H1 (cell line): Measurements from ENCODE around the gene STX12. TPM values are rescaled to one million over a fixed set of nuclear protein-coding genes. Genes with fewer than 3 reads are reported as not detected.
"Not testable (repeated sequence)": the region's sequence is repeated elsewhere in the genome, so short reads cannot be mapped to it uniquely, and the experiment has no call there.

Experiments
- CTCF ChIA-PET: fragments of 300-600 bp; sonication (Branson Sonifier 250); formaldehyde crosslinking; loops from one replicate; lab custom pipeline; 2021; ENCODE audit not compliant: partially characterized antibody; lab: Charles Lee
- POLR2A ChIA-PET: fragments of 300-600 bp; sonication (Branson Sonifier 250); formaldehyde crosslinking; loops from one replicate; lab custom pipeline; 2021; ENCODE audit warnings: inconsistent platforms; ENCODE audit not compliant: partially characterized antibody; lab: Charles Lee
- DNase-seq, 2 experiments: peaks; one replicate each; pipeline versions ENCODE4 v3.0.0 to v3.0.0-alpha.2; 2010 to 2022; ENCODE audit warnings: low spot score in 2 of 2, low read depth in 1 of 2, mixed read lengths in 1 of 2
- FAIRE-seq: peaks from 2 replicates; lab custom pipeline; 2011; peaks lifted over from hg19 to GRCh38; lab: Jason Lieb, UNC
- H2AFZ ChIP-seq: 2 replicates; pipeline ENCODE4 v1.8.1; 2012; ENCODE audit warnings: low read length, inconsistent platforms
- H2AK5ac ChIP-seq: 2 replicates; pipeline ENCODE4 v1.6.1; 2013; ENCODE audit warnings: low read depth, low read length
- H2BK120ac ChIP-seq: replicated peaks from 2 replicates; pipeline ENCODE3; 2013; ENCODE audit warnings: low read depth, low read length, inconsistent platforms
- H2BK12ac ChIP-seq: 2 replicates; pipeline ENCODE4 v1.6.1; 2013; ENCODE audit warnings: low read depth, low read length
- H2BK15ac ChIP-seq: 2 replicates; pipeline ENCODE4 v1.6.1; 2013; ENCODE audit warnings: low read length
- H2BK20ac ChIP-seq: 2 replicates; pipeline ENCODE4 v1.6.1; 2013; ENCODE audit warnings: low read length
- H2BK5ac ChIP-seq: 2 replicates; pipeline ENCODE4 v1.6.1; 2013; ENCODE audit warnings: low read depth, low read length
- H3K14ac ChIP-seq: 2 replicates; pipeline ENCODE4 v1.6.1; 2013; ENCODE audit warnings: inconsistent platforms; ENCODE audit not compliant: insufficient read length
- H3K18ac ChIP-seq: 2 replicates; pipeline ENCODE4 v1.6.1; 2013; ENCODE audit warnings: low read length; ENCODE audit errors: extremely low read depth
- H3K23ac ChIP-seq: 2 replicates; pipeline ENCODE4 v1.6.1; 2013; ENCODE audit warnings: inconsistent platforms; ENCODE audit not compliant: insufficient read length
- H3K23me2 ChIP-seq: 2 replicates; pipeline ENCODE4 v1.6.1; 2013; ENCODE audit warnings: low read depth, low read length
- H3K27ac ChIP-seq: 2 replicates; pipeline ENCODE4 v1.6.1; 2011; ENCODE audit warnings: low read depth, low read length, inconsistent platforms
- H3K27me3 ChIP-seq, 4 experiments: replicated peaks in 1 of 4; 1 replicate in 1 of 4; 2 replicates in 3 of 4; pipeline versions ENCODE4 v1.6.1 to v1.8.1; 2011 to 2013; ENCODE audit warnings: low read length in 3 of 4, mild to moderate bottlenecking in 3 of 4, inconsistent platforms in 2 of 4, mixed read lengths in 2 of 4, moderate library complexity in 1 of 4; ENCODE audit not compliant: control insufficient read depth in 3 of 4, insufficient read depth in 3 of 4; ENCODE audit errors: extremely low read depth in 1 of 4
- H3K36me3 ChIP-seq, 4 experiments: 2 replicates each; pipeline versions ENCODE4 v1.6.1 to v1.8.1; 2011 to 2013; ENCODE audit warnings: mild to moderate bottlenecking in 4 of 4, low read length in 3 of 4, moderate library complexity in 2 of 4, control low read depth in 1 of 4, inconsistent platforms in 1 of 4; ENCODE audit not compliant: insufficient read depth in 4 of 4, control insufficient read depth in 2 of 4
- H3K4ac ChIP-seq: replicated peaks from 2 replicates; pipeline ENCODE3; 2013; ENCODE audit warnings: low read length, low read depth, mixed read lengths, inconsistent platforms; ENCODE audit not compliant: insufficient read length
- H3K4me1 ChIP-seq, 4 experiments: replicated peaks in 1 of 4; 1 replicate in 1 of 4; 2 replicates in 3 of 4; pipeline versions ENCODE4 v1.6.1 to v1.8.1; 2011 to 2013; ENCODE audit warnings: low read length in 3 of 4, inconsistent platforms in 2 of 4, mixed read lengths in 1 of 4; ENCODE audit not compliant: insufficient read depth in 4 of 4, control insufficient read depth in 3 of 4
- H3K4me2 ChIP-seq, 2 experiments: 2 replicates each; pipeline versions ENCODE4 v1.6.1 to v1.8.1; 2011 to 2013; ENCODE audit warnings: low read depth in 2 of 2, low read length in 2 of 2, control low read depth in 1 of 2, inconsistent platforms in 1 of 2, mild to moderate bottlenecking in 1 of 2; ENCODE audit not compliant: insufficient read depth in 1 of 2
- H3K4me3 ChIP-seq, 4 experiments: fragments of 200-600, 300-600 bp in 1 of 4; sonication (generic), shearing (Covaris generic), sonication (Bioruptor Twin) in 1 of 4; 2 replicates each; pipeline versions ENCODE4 v1.5.1 to v1.8.1; 2011 to 2016; ENCODE audit warnings: low read length in 4 of 4, low read depth in 3 of 4, control low read depth in 2 of 4, inconsistent platforms in 2 of 4, mild to moderate bottlenecking in 2 of 4, mixed read lengths in 1 of 4, moderate library complexity in 1 of 4; ENCODE audit not compliant: insufficient read depth in 2 of 4; ENCODE audit errors: extremely low read depth in 1 of 4
- H3K56ac ChIP-seq: replicated peaks from 2 replicates; pipeline ENCODE3; 2013; ENCODE audit warnings: low read depth, mild to moderate bottlenecking, mixed read lengths, low read length, inconsistent platforms; ENCODE audit not compliant: insufficient read length
- H3K79me1 ChIP-seq: 2 replicates; pipeline ENCODE4 v1.6.1; 2013; ENCODE audit warnings: low read depth, low read length, control low read depth
- H3K79me2 ChIP-seq, 2 experiments: 2 replicates each; pipeline versions ENCODE4 v1.6.1 to v1.8.1; 2012 to 2013; ENCODE audit warnings: low read length in 2 of 2, mild to moderate bottlenecking in 2 of 2, inconsistent platforms in 1 of 2; ENCODE audit not compliant: insufficient read depth in 2 of 2, control insufficient read depth in 1 of 2
- H3K9ac ChIP-seq, 4 experiments: replicated peaks in 1 of 4; 1 replicate in 1 of 4; 2 replicates in 3 of 4; pipeline versions ENCODE4 v1.6.1 to v1.8.1; 2011 to 2013; ENCODE audit warnings: low read depth in 3 of 4, low read length in 3 of 4, control low read depth in 2 of 4, mild to moderate bottlenecking in 2 of 4, moderate library complexity in 2 of 4, inconsistent platforms in 1 of 4; ENCODE audit errors: extremely low read depth in 1 of 4
- H3K9me3 ChIP-seq, 2 experiments: 2 replicates each; pipeline versions ENCODE4 v1.6.1 to v1.8.1; 2012 to 2013; ENCODE audit warnings: mild to moderate bottlenecking in 2 of 2, moderate library complexity in 2 of 2, control low read depth in 1 of 2, inconsistent platforms in 1 of 2, low read depth in 1 of 2, low read length in 1 of 2, mixed read lengths in 1 of 2; ENCODE audit not compliant: insufficient read depth in 2 of 2
- H4K20me1 ChIP-seq, 2 experiments: replicated peaks in 1 of 2; 2 replicates each; pipeline versions ENCODE3 to v1.8.1; 2011 to 2013; ENCODE audit warnings: inconsistent platforms in 2 of 2, low read length in 2 of 2, mild to moderate bottlenecking in 1 of 2; ENCODE audit not compliant: insufficient read depth in 2 of 2, control insufficient read depth in 1 of 2
- H4K5ac ChIP-seq: 2 replicates; pipeline ENCODE4 v1.6.1; 2013; ENCODE audit warnings: low read length, low read depth, mixed read lengths, inconsistent platforms; ENCODE audit not compliant: insufficient read length
- H4K8ac ChIP-seq: 2 replicates; pipeline ENCODE4 v1.8.0; 2013; ENCODE audit warnings: mild to moderate bottlenecking, moderate library complexity, low read length, inconsistent platforms; ENCODE audit not compliant: insufficient read depth; ENCODE audit errors: extremely low read depth
- H4K91ac ChIP-seq: replicated peaks from 2 replicates; pipeline ENCODE3; 2013; ENCODE audit warnings: low read length, mixed read lengths, inconsistent platforms; ENCODE audit not compliant: insufficient read length
- WGBS, 2 experiments: shearing (Covaris generic) in 1 of 2; methylation state at CpG; one replicate each; pipeline versions ENCODE4 v1.1.6 to v1.1.7; 2013 to 2015; ENCODE audit warnings: low lambda C conversion rate in 2 of 2, mixed read lengths in 2 of 2, inconsistent platforms in 1 of 2, low coverage in 1 of 2, missing lambda C conversion rate in 1 of 2; ENCODE audit not compliant: insufficient replicate concordance in 2 of 2, insufficient coverage in 1 of 2, insufficient read length in 1 of 2; ENCODE audit errors: extremely low coverage in 1 of 2, missing lambda C conversion rate in 1 of 2; 5-methylcytosine and 5-hydroxymethylcytosine counted together
- polyA plus RNA-seq, 7 experiments: library from polyadenylated mRNA; depleted of rRNA in 3 of 7; stranded (reverse) in 5 of 7; unstranded in 2 of 7; fragments of >200 nt in 5 of 7; fragments of 200-250 nt in 2 of 7; gene quantifications; 1 replicate in 5 of 7; 2 replicates in 1 of 7; 4 replicates in 1 of 7; pipeline versions ENCODE4 v1.2.1 to v1.2.3, GENCODE V29; 2011 to 2013; ENCODE audit warnings: missing spikeins in 2 of 7, mixed read lengths in 2 of 7
- total RNA-seq: library from RNA; stranded (reverse); fragmentation: NEBNext Ultra II Directional; extraction: Animal tissue kit (Norgen Biotek cat#: 25700); gene quantifications from 2 replicates; pipeline ENCODE4 v1.2.1, GENCODE V29; 2021

The STX12 gene
- total and polyA plus RNA-seq, 2 of the 8 experiments (the other 6 are each of a cell fraction or from before 2014, with no cell fraction given) = 3.7 to 11.0 TPM

DNA sequence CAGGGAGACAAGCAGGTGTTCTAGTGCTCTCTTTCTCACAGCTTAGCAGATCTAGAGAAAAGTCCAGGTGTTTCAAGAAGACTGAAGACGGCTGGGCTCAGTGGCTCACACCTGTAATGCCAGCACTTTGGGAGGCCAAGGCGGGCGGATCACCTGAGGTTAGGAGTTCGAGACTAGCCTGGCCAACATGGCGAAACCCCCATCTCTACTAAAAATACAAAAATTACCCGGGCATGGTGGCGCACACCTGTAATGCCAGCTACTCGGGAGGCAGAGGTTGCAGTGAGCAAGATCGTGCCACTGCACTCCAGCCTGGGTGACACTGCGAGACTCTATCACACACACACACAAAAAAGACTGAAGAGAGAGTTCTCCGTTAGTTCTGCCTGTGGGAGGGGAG, 84.5 kb downstream of the STX12 start:
- not testable (repeated sequence) for H4K5ac ChIP-seq, H2BK20ac ChIP-seq, H3K23ac ChIP-seq, H3K14ac ChIP-seq, H3K79me2 ChIP-seq, H3K27ac ChIP-seq, H3K79me1 ChIP-seq, H2AFZ ChIP-seq, FAIRE-seq, H4K8ac ChIP-seq, H3K23me2 ChIP-seq, H3K4me2 ChIP-seq, H2BK15ac ChIP-seq, H3K18ac ChIP-seq, H2BK12ac ChIP-seq, H2BK120ac ChIP-seq, H2BK5ac ChIP-seq, DNase-seq, H4K20me1 ChIP-seq, H3K36me3 ChIP-seq, H3K9me3 ChIP-seq, H3K4me3 ChIP-seq, H3K4me1 ChIP-seq, H3K4ac ChIP-seq, H2AK5ac ChIP-seq, H4K91ac ChIP-seq, H3K56ac ChIP-seq, H3K27me3 ChIP-seq, H3K9ac ChIP-seq
- WGBS, 2 experiments = 84% methylated on average over 11 of the region's 11 CpGs; no CpG with 5 or more reads in 1 of the 2 experiments
- POLR2A ChIA-PET = interaction anchor here (1.8 kb wide), 1 partner anchor 27 kb away, joined by 4 read pairs; the partner anchor contains the start of gene PPP1R8
- CTCF ChIA-PET = interaction anchor here (0.5 to 3.1 kb wide), 35 partner anchors 10 to 551 kb away, joined by 3 to 18 read pairs (median 5); partner anchors contain the start of gene XKR8
